Left cardiac atrium (tissue), 4 donors: ENCODE results near the gene PAMR1. TPM values are rescaled to one million over a fixed set of nuclear protein-coding genes. Genes with fewer than 3 reads are reported as not detected.
A peak's percentile ranks its signal among the peaks of the same experiment; 100 is the strongest.

Experiments
- ATAC-seq, 2 donors: fragments of 200-7000 bp; cut with Tn5 transposase; one replicate each; pipeline ENCODE4 v1.9.1; 2020; ENCODE audit warnings: mild to moderate bottlenecking in 2 of 2, moderate library complexity in 2 of 2
- DNase-seq: peaks from one replicate; pipeline ENCODE4 v3.0.0-alpha.2; 2020
- intact Hi-C, 2 donors: fragments of 100-400 bp; cut with DNase I; formaldehyde crosslinking; loops; one replicate each; pipeline versions ENCODE4 v1.14.1 to v1.15.1; 2022 to 2023
- total RNA-seq, 2 donors: library from RNA; stranded (reverse); fragmentation: NEBNext Ultra II Directional; extraction: Animal tissue kit (Norgen Biotek cat#: 25700); gene quantifications; one replicate each; pipeline ENCODE4 v1.2.1, GENCODE V29; 2021
- donor health status: DM: no; HTN: yes; CAD: no.
- donor health status: DM: no; HTN: yes; CAD: no; lungs with severe emphysema.
- donor health status: DM: yes; HTN: yes; CAD: no.
- donor health status: Dilated cardiomyopathy.

The PAMR1 gene
- total RNA-seq, 2 donors from 2014 or later = 17.6 to 23.4 TPM

DNA sequence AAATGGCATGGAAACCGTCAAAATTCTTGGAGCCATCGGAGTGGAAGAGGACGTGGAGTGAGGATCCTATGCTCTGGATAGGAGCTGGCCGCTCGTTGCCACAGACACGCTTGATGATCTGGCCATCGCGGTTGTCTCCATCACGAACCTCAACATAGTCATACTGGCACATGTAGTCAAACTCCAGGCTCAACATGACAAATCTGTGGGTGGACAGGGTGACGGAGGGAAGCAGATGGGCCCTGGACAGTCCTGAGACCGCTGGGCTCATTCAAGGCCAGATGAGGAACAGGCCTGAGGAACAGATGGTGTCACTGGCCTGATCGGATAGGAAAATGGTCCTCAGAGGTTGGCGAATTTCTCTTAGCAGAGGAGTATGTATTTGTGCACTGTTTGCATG lies 54.8 kb downstream of the PAMR1 start:
- intact Hi-C loops = no loop called here
- DNase-seq (no peak), ATAC-seq (no peak)

DNA sequence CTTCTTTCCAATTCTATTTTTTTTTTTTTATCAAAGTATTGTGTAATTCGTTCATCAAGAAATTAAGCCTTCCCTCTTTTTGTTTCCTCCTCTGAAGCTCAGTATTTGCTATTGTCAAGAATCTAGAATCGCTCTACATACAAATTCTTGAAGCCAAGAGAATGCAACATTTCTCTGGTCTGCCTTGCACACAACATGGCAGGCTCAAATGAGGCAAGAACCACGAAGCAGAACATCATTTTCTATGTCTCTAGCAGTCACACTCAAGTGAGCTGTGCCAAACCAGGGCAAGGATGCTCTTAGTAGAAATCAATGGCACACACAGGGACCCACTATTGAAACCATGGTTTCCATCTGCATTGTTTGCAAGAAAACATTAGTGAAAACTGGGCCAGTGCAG lies 59.4 kb downstream of the PAMR1 start:
- ATAC-seq = no peak
- intact Hi-C loops = no loop called here
- no peak for DNase-seq

DNA sequence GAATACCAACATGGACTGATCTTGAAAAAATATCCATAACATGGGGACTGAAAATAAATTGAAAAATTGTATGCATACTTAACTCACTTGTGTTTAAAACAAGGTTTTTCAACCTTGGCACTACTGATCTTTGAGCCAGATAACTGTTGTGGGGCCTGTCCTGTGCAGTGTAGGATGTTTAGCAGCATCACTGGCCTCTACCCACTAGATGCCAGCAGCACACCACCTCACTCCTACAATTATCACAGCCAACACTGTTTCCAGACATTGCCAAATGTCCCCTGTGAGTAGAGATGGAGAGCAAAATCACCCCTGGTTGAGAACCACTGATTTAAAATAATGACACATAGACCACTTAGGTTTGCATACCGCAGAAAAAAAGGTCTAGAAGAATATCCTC lies 61.1 kb downstream of the PAMR1 start:
- DNase-seq (no peak), ATAC-seq (no peak)
- intact Hi-C loops = no loop called here

DNA sequence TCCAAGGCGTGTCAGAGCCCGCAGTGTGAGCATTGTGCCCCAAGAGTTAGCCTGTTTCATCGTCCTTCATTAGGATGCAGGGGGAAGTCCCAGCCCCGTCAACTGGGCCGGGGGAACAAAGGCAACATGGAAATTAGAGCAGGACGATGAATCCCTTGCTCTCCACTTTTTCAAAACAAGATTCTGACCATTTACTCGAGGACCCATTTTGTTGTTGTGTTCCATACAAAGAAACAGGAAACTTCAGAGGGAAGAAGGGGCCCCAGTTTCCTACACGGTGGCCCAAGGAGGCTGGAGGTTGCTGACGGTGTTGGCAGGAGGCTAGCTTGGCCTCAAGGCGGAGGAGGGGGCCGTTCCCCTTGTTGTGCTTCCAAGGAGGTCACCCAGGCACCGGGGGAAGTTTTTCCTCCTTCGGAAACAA lies 62.1 kb downstream of the PAMR1 start:
- intact Hi-C loops = no loop called here
- DNase-seq (no peak), ATAC-seq (no peak)

DNA sequence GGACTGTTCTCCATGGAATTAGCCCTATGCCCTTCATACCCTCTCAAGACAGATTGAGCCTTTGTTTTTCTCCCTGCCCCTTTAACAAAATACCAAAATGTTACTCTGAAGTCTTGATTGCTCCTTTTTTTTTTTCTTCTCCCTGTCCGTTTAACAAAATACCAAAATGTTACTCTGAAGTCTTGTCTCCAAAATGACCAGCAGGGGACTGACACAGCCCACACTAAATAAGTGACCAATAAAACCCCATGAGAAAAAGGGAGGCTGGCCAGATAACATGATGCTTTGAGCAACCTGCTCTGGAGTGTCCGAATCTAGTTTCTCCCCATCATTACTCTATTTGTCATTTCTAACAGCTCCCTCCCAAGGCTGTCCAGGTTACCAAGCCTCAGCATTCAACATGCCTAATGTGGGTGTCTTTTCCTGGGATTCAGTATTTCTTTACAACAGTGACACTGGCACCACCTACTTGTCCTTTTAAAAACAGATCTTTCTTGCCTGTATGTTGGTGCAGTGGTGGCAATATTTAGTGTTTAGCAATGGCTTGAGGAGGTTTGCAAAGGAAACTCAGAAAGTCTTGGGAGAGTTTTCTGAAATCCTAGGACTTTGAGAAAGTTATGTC lies 63.4 kb downstream of the PAMR1 start:
- DNase-seq = no peak
- intact Hi-C loops = no loop called here
- ATAC-seq = no peak

DNA sequence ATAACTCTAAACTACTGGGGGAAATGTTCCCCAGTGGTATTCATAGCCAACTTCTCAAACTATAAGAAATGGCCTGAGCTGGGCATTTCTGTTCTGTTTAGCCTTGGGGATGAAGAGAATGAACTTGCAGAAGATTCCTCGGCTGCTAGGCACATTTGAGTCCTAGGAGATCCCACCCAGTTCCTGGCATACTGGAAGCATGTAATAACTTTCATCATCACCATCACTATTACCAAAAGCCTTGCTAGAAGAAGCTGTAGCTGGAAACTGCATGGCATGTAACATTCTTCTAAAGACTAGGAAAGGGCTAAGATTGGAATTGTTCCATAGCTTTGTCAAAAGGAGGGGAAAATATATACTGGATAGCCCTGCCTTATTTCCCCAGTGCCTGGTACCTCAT lies 65.9 kb downstream of the PAMR1 start:
- ATAC-seq = no peak
- intact Hi-C loops = no loop called here
- DNase-seq = no peak

DNA sequence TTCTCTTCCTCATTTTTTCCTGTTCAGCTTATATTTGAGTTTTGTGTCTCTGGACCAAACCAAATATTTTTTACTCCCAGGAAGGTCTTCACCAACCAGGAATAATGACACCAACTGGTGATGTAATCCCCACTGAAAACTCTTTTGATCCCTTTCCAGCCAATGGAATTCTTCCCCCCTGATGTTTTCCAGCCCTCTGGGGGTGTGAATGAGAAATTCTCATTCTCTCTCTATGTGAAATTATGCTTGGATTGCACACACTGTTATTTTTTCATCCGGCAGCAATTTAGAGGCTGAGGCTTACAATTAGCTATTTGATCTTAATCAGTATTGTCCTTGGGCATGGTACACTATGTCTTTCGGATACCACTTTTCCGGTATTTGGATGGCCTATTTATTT lies 66.6 kb downstream of the PAMR1 start:
- no peak for ATAC-seq
- DNase-seq = no peak
- intact Hi-C loops = no loop called here

DNA sequence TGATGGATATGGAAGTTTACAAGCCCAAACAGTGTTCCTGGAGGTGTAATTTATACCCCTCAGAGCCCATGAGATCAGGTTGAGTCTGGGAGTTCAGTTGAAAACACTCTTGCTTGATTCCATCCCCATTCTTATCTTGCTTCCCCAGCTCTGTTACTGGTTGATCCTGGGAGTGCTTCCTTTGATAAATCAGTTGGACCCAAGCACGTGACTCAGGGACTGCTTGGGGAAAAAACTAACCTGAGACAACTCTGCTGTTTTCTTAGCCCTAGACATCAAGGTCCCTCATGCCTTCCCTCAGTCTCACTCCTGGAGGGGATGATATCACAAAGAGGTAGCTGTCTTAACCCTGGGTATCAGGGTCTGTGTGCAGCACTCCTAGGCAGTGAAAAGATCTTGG lies 71.1 kb downstream of the PAMR1 start:
- DNase-seq = no peak
- intact Hi-C loops = no loop called here
- no peak for ATAC-seq

DNA sequence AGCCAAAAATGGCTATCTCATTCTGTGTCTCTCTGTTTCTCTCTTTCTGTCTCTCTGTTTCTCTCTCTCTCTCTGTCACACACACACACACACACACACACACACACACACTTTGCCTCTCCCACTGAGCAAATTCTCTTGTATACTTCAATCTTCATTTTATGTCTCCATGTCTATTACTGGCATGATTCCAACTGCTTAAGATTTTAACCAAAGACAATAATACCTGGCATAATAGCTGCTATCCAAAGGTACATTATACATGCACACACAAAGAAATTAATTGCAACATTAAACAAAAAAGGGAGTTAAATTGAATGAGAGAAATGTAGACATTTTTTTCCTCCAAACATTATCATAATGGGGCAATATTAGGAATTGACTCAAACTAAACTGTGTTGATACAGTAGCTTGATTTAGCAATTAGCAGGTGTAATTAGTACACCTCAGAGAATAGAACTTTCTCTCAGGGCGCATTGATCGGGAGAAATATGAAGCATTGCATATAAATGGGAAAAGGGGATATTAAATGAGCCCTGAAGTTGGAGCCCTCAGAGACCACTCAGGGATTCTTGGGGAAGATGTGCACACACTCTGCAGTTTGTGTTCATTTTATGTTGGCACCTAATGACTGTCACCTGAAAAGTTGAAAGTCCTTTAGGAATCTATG lies 88.7 kb downstream of the PAMR1 start:
- intact Hi-C loops = no loop called here
- DNase-seq (no peak), ATAC-seq (no peak)

DNA sequence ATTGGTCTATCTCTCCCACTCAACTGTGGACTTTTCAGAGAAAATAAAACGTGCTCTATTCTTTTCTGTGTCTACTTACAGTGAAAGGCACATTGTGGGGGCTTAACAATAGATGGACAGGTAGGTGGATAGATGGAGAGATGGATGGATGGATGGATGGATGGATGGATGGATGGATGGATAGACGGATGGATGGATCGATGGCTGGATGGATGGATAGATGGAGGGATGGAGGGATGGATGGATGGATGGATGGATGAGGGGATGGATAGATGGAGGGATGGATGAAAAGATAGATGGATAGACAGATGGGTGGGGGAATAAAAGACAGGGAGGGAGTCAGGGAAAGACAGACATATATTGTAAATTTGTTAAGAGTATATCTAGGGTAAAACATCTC lies 91.8 kb downstream of the PAMR1 start:
- ATAC-seq = no peak
- intact Hi-C loops = no loop called here
- no peak for DNase-seq

DNA sequence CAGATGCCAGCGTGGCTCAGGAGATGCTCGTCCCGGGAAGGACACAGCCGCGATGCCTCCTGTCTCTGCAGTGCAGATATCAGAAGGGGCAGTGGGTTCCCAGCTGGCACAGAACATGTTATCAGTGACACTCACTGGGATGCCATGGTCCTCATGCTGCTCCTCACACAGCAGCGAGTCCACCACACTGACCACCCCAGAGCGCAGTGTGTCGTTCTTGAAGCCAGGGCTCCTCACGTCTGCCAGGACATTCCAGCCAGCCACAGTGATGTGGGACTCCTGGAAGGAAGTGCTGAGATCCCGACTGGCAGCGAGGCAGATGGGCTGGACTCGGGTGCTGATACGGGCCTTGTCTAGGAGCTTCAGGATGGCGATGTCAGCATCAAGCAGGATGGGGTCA lies 93.0 kb downstream of the PAMR1 start:
- ATAC-seq = no peak
- DNase-seq = no peak
- intact Hi-C loops = no loop called here

DNA sequence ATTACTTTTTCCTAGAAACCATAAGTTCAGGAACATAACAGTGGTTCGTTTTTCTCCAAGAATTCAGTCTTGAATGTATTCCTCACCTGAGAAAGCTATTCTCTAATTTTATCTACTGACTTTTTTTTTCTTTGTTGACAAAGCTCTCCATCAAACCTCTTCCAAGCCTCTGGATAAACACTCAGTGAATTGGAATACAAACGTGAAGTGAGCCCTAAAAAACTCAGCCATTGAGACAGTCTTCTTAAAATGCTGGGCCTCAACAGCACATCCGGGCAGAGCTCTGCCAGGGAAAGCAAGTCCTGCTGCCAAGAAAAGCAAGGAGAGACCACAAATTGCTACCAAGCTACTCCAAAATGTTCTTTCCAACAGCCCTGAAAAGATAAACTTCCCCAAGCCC lies 98.3 kb downstream of the PAMR1 start:
- ATAC-seq (peak; percentile 73 to 85), DNase-seq (peak; percentile 55)
- intact Hi-C loops = no loop called here

DNA sequence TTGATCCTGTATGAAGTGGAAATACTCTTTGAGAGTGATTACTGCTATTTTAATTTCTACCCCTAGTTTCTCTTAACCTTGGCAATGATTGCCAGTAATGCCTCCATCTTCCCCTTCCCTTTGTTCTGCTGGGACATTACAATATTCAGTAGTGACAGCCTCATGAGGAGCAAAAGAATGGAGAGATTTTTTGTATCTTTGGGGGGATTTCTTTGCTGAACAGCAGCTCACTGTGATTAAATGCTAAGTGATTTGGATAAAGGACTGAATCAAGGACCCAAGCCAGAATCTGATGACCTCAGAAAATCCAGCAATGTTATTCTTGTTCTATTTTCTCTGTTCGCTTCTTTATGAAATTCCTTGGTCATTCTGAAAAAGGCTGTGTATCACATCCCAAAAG lies 99.1 kb downstream of the PAMR1 start:
- intact Hi-C loops = no loop called here
- DNase-seq = no peak
- ATAC-seq = no peak

DNA sequence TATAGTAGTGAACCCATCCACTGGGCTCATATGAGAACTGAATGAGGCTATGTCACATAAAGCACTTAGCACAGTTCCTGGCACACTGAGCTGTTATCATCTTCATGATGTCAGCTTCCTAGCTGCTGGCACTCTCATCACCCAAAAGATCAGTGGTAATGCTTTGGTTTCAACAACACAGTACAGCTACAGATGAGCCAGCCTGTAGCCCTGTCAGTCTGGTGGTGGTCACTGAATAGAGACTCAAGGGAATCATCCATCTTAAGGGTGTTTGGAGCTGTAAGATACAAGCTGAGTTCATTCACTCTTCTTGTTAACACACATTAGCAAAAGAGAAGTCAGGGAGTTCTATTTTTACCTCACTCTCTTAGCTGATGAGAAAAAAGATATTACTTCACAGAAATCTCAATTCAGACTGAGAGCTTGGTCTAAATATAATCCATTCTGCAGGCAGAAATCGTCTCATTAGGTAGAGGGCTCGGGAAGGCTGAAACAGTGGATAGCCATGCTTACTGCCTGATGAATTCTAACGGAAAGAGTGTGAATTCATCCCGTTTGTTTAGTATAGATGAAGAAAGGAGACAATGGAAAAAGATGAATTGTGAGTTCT lies 99.7 kb downstream of the PAMR1 start:
- ATAC-seq (no peak), DNase-seq (no peak)
- intact Hi-C loops = no loop called here

DNA sequence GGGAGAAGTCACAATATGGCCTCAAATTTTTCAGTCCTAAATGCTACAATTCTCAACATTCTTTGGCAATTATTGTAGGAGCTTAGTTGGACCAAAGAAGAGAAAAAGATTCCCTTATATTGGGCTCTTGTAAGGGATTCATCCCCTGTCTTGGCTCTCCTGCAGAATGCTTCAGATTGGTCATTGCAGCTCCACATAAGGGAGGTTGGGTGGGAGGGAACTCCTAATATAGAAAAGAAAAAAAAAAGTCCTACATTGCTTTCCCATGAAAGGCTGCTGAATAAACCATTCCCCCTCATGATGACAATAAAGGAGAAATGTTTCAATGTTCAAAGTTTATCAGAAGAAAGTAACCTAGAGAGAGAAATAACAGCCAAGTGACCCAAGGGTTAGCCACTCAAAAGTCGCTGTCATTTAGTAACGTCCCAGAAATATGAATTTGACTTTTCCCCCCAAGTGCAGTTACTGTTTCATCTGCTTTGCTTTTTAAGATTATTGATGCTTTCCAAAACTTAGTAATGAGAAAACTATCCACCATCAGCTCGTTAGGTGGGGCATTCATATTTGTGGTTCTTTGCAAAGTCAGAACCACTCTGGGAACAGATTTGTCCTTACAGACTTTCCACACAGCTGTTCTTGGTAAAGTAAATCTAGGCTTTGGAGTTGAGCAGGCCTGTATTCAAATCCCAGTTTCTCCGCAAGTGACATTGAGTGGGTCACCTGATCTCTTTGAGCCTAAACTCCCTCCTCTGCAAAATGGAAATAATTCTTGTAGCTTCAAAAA lies 101.1 kb downstream of the PAMR1 start:
- intact Hi-C loops = no loop called here
- ATAC-seq = no peak
- DNase-seq = no peak

DNA sequence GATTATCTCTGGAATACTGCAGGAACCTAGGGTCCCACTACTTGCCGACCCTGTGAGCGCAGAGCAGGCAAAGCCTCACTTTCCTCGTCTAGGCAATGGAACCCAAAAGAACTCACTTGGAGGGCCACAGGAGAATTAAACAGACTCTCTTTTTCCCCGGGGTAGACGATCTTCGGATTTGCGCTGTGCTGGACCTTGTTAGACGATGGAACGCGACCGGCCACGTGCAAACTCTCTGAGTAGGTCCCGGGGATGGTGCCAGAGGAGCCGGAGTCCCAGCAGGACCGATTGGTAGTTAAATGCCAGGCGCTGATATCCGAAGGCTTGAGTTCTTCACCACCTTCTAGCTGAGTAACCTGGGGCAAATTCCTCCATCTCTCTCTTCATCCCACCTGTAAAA lies 105.0 kb downstream of the PAMR1 start:
- ATAC-seq = no peak

DNA sequence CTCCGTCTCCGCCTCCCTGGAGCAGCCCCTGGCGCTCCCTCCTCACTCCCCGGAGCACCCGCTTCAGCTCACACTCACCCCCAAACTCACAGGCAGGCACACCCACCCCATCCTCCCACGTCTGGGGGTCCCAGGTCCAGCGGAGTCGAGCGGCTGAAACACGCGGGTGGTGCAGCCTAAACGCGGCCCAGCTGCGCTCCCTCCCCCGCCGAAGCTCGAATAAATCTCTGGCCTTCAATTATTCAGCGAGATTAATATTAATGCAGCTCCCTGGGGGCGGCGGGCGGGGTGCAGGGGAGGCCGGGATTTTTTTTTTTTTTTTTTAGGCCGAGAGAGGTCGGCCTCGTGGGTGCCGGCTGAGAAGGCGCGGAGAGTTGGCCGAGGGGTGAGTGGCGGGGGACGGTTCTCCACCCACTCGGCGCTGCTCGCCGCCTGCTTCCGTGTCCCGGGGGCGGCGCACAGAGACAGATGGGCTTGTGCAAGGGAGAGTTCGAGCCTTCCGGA lies 105.5 kb downstream of the PAMR1 start:
- peak; percentile 30 for DNase-seq
- peak; percentile 12 to 60 for ATAC-seq
- intact Hi-C loops = no loop called here

More for the DNA sequence above, 105.0 kb downstream of the PAMR1 start:
- no peak for DNase-seq
- intact Hi-C loops = no loop called here

DNA sequence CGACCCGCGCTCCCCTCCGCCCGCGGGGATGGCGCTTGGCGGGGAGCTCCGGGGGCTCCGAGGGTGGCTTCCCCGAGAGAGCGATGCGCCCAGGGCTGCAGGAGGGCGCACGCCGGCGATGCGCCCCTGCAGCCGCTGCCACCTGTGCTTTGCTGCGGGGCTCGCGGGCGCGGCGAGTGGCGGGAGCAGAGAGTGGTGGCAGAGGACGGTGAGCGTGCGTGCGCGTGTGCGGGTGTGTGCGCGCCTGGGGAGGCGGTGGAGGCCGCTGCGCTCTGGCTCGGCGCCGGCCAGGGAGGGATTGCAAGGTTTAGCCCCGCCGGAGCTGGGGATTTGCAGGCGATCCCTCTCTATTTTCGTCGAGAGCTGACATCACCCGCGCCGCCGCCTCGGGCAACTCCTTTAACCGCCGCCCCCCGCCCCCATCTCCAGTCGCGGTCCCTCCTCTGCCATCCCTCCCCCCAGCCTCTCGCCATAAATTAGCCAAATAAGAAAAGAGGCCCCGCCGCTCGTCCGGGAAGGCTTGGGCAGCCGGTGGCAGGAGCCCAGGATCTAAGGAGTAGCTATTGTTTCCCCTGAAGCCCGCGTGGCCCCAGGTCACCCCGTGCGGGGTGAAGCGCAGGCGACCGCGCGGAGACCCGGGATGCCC lies 106.1 kb downstream of the PAMR1 start, which contains the start of gene SLC1A2:
Gene SLC1A2 (minus strand): TSS at position 375 of the 646 bp plus-strand sequence. CDS start 592 bp downstream, outside the sequence.
- DNase-seq = peak; percentile 37
- intact Hi-C loops = no loop called here

More for the DNA sequence above, 106.1 kb downstream of the PAMR1 start, which contains the start of gene SLC1A2:
- peak; percentile 56 to 64 for ATAC-seq
